ENCODE measurements around the gene NCKAP1. TPM values are rescaled to one million over a fixed set of nuclear protein-coding genes. Genes with fewer than 3 reads are reported as not detected.

NCKAP1 gene
- total and polyA plus RNA-seq, 2 donors (not counting 3 experiments of a cell fraction or from before 2014, with no cell fraction given) = 49.4 to 130 TPM

DNA sequence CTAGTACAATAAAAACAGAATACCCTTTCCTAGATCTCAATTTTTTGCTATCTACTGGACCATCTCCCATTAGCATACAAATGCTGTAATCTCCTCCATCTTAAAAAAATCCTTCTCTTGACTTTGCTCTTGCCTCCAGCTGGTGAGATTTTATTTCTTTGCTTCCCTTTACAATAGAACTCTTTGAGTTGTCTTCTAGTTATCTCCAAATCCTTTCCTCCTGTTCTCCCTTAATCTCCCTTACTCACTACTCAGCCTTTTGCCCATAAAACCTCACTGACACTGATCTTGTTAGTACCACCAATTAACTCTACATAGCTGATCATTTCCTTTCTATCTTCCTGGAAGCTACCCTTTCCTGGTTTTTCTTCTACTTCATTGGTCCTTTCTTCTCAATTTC lies 108.3 kb downstream of the NCKAP1 start:
- no peak overlapping the region for H2AFZ ChIP-seq (ENCODE audit: low read depth, low read length)
- intact Hi-C loops (cut with micrococcal nuclease) = no loop called here
- ChIA-PET CTCF (interaction anchor here (1.1 kb wide), 1 partner anchor 19 kb away, joined by 3 read pairs; no protein-coding TSS in a partner anchor), POLR2A (no interaction called here)
- no peaks in the 10 kb centered on the region for H3K9me3 ChIP-seq (replicated peaks; ENCODE audit: control insufficient read depth, insufficient read depth, low read length)
- H3K9ac ChIP-seq (replicated peaks; ENCODE audit: extremely low read depth, insufficient read depth, low read length) = no peak overlapping the region
- H3K4me2 ChIP-seq (ENCODE audit: insufficient read depth, low read length) = no peak overlapping the region
- dilution Hi-C loops (cut with MboI; ENCODE audit: extremely low pct_ligation_motif_present, low sequenced_read_pairs) = no loop called here
- DNase-seq (ENCODE audit: low read depth, low spot score) (no peak), FAIRE-seq (no peak)
- H3K27ac ChIP-seq (ENCODE audit: insufficient read depth, low read depth, low read length) = no peak overlapping the region
- no TSS peak for BruUV-seq (replicated peaks)
- no peaks in the 10 kb centered on the region for H4K20me1 ChIP-seq (replicated peaks; ENCODE audit: control insufficient read depth, extremely low read depth, insufficient read depth, low read length)
- H3K36me3 ChIP-seq (ENCODE audit: control insufficient read depth in 2 of 2, extremely low read depth in 1 of 2, insufficient read depth in 2 of 2, low read length in 2 of 2) = peaks cover 2 to 15% of the 10 kb centered on the region in 2 experiments
- H3K27me3 ChIP-seq (ENCODE audit: control insufficient read depth in 2 of 2, insufficient read depth in 2 of 2, low read length in 2 of 2) = no peaks in the 10 kb centered on the region
- no peaks in the 10 kb centered on the region for H3K9me1 ChIP-seq (replicated peaks; ENCODE audit: control insufficient read depth, extremely low read depth, insufficient read depth, low read length)
- no peaks in the 10 kb centered on the region for H3K79me2 ChIP-seq (ENCODE audit: control insufficient read depth, insufficient read depth, low read length)
- no peaks in the 10 kb centered on the region for H3K4me1 ChIP-seq (ENCODE audit: control insufficient read depth, extremely low read depth, insufficient read depth, low read length)
- TF ChIP-seq, protein P1, sequence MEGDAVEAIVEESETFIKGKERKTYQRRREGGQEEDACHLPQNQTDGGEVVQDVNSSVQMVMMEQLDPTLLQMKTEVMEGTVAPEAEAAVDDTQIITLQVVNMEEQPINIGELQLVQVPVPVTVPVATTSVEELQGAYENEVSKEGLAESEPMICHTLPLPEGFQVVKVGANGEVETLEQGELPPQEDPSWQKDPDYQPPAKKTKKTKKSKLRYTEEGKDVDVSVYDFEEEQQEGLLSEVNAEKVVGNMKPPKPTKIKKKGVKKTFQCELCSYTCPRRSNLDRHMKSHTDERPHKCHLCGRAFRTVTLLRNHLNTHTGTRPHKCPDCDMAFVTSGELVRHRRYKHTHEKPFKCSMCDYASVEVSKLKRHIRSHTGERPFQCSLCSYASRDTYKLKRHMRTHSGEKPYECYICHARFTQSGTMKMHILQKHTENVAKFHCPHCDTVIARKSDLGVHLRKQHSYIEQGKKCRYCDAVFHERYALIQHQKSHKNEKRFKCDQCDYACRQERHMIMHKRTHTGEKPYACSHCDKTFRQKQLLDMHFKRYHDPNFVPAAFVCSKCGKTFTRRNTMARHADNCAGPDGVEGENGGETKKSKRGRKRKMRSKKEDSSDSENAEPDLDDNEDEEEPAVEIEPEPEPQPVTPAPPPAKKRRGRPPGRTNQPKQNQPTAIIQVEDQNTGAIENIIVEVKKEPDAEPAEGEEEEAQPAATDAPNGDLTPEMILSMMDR (IDR thresholded peaks at IDR 0.05; ENCODE audit: extremely low read depth in 1 of 2, insufficient read depth in 1 of 2, low read depth in 1 of 2, low read length in 2 of 2) = no peak
- TF ChIP-seq GATA2 (IDR thresholded peaks at IDR 0.05; ENCODE audit: insufficient read depth, insufficient read length, low read depth, low read length) = no peak
- TF ChIP-seq EZH2 (IDR thresholded peaks at IDR 0.05; ENCODE audit: borderline replicate concordance, low read depth, low read length, severe bottlenecking) = no peak
- TF ChIP-seq POLR2AphosphoS5 (IDR thresholded peaks at IDR 0.05; ENCODE audit: insufficient read depth, low read depth, low read length) = no peak
- TF ChIP-seq MYC (IDR thresholded peaks at IDR 0.05; ENCODE audit: low read depth, low read length) = no peak
- no peak for TF ChIP-seq JUN (IDR thresholded peaks at IDR 0.05; ENCODE audit: borderline replicate concordance, insufficient read depth, insufficient read length, low read depth)
- H3K4me3 ChIP-seq (replicated peaks in 1 of 3; ENCODE audit: insufficient read depth in 1 of 3, low read depth in 1 of 3, low read length in 3 of 3) = no peak overlapping the region

Measured in endothelial cell of umbilical vein (primary cell).